Left renal cortex interstitium (tissue), 4 donors: ENCODE data around the gene LONRF2. TPM values are rescaled to one million over a fixed set of nuclear protein-coding genes. Genes with fewer than 3 reads are reported as not detected.

ENCODE experiments used
- DNase-seq, 4 donors: peaks; one replicate each; pipeline ENCODE4 v3.0.0-alpha.2; 2013; ENCODE audit warnings: low read depth in 4 of 4, low spot score in 2 of 4, missing footprints in 1 of 4
- polyA plus RNA-seq, 4 donors: library from polyadenylated mRNA; unstranded; fragments of 120-200 nt; gene quantifications; one replicate each; pipeline ENCODE4 v1.2.1, GENCODE V29; 2013; ENCODE audit not compliant: insufficient read length in 4 of 4

The LONRF2 gene
- polyA plus RNA-seq, 4 donors, result 2.3 to 4.9 (median 3.4) TPM

DNA sequence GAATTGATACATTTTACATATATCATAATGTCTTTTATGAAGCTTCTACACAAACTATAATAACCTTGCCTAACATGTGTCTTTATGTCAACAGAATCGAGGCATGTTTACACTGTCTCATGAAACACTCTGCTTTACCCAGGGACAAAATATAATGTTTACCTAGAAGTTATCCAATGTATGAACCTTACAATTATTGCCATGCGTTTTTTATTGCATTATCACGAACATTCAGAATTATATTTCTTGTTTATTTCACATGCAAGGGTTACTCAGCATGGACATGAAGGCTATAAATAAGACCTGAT lies 19.8 kb downstream of the LONRF2 start:
- DNase-seq, result no peak

DNA sequence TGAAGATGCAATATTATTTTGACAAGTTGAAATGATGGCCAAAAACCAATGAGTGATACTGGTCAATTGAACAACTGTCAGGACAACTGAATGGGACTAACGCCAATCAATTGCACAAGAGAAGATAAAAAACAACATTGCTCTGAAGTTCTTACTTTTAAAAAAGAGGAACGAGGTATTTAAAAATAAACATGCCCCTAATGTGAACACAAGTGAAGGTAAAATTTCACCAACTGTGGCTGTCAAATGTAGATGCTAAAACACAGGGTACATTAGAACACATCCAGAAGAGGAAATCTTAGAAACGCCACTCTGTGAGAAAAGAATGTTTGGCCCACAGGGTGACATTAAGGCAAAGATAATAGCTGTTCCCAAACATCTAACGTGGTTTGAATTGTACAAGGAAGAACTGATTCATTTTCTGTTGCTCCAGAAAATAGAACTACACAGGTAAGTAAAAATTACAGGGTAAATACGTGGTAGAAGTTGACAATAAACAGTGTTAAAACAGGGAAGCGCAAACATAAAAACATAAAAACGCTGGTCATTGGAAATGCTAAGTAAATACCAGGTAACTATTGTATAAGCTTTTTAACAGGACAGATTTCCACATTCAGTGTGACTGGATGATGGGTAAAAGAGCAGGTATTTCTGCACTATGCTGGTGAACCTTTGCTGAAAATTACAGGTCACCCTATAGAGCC lies 20.3 kb downstream of the LONRF2 start:
- no peak for DNase-seq

DNA sequence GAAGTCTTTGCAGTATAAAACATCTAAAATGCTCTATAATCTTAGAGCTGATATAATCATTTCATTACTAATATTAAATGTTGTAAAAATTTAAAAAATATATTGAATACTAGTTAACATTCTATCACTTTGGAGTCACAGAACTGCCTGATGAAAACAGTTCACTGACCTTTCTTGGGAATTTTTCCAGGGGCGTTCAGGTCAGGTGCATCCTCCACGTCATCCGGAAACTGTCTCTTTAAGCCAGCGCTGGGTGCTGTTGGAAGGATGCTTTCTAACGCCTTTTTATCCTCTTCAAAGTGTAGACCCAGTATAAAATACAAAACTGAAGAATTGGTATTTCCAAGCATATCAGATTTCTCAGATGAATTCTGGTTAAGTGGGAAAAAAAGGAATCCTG lies 22.8 kb downstream of the LONRF2 start:
- no peak for DNase-seq

DNA sequence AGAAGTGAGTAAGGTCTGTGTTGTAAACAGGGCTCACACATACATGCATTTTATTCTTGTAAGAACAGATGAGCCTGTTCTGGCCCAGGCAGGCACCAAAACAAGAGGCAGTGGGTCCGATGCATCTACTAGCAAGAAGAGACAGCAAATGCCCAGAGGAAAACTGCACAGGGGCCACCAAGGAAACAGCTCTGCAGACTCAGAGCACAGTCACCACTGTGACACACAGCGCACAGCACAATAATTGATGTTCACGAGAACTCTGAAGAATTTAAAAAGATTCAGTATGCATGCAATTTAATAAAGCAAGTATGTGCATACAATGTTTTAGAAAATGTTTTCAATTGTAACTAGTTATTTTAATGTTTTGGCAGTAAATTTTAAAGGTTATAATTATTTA lies 24.8 kb downstream of the LONRF2 start:
- DNase-seq, result no peak

DNA sequence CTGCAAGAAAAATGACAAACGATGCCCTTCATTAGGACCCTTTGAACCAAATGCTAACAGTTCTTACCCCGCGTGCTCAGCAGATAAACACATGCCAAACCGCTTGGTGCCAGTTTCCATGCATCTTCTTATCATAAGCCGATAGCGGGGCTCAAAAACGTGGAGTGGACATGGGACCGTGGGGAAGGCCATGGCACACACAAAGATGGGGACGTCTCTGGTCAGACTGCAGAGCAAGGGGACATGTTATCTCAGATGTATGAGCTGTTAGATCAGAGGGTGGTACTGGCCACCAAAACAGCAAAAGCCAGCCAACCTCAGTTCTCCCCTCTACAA lies 28.2 kb downstream of the LONRF2 start:
- no peak for DNase-seq

DNA sequence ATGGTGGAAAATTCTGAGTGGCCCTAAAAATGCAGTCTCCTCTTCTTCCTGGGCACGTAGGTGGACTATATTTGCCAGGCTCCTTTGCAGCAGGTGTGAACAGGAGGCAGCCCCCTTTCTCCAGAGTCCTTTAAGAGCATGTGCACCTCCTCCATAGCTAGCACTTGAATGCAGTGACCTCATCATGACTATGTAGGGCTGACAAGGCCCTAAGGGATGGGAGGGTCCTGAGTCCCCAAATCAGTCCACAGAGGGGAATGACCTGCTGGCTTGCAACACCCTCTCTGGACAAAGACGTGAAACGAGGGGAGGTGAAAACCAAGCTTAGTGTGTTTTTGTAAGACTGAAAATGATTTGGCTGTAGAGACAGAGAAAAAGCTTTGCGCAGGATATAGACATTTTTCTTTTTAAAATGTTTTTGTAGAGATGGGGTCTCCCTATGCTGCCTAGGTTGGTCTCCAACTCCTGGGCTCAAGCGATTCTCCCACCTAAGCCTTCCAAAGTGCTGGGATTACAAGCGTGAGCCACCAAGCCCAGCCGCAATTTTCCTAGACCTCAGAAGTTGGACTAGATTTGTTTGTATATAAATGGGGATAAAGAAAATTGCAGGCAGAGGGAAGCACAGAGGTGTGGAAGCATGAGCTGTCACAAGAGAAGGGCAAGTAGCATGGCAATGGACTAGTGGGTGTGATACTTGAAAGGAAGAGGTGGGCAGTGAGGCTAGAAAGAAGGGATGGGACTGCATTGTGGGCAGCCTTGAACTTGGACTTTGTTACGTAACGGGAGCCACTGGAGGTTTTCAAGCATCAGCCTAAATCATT lies 28.8 kb downstream of the LONRF2 start:
- no peak for DNase-seq

DNA sequence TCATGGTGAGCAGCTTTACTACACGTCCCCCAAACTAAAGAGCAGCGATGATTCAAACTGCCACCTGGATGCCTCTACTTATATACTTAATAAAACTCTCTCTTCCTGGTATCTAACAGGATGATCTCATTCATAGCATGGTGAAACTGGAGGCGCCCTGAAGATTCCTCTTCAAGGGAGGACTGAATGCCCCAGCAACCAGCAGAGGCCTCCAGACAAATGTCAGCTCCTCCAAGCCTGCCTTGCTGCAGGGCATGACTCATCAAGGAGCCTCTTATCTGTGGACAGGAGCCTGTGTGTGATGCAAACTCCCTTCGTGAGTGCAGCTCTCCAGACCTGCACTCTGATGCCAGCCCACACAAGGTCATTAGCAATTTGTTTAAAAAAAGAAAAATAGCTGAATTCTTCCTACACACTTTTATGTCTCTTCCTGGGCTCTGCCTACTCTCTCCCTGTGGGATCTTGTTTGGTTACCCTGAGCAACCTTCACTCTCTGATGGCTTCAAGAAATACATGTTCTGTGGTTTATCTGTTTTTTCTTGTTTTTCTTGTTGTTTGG lies 30.2 kb downstream of the LONRF2 start:
- DNase-seq, result no peak

DNA sequence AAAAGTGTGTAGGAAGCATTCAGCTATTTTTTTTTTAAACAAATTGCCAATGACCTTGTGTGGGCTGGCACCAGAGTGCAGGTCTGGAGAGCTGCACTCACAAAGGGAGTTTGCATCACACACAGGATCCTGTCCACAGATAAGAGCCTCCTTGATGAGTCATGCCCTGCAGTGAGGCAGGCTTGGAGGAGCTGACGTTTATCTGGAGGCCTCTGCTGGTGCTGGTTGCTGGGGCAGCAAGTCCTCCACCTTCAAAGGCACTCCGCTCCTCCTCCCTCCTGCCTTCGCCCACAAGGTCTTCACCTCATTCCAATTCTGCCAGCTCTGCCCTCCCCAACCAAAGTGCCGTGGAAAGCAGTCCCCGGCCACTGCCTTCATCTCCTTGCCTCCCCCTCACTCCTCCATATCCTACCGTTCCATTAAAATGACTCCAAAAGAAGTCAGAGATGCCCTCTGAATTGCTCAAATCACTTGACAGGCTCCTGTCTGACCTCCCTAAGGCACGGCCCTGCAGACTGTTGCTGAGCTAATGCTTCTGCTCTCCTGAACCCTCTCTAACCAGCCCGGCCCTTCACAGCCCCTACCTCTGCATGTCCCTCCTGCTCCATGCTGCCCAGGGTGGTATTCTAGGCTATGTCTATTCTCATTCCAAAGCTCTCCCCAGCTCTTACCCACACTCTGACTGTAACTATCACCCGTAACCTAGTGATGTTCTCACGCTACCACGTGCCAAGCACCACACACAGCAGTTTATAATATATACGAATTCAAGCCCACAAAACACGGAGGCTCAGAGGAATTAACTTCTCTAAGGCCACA lies 30.9 kb downstream of the LONRF2 start:
- DNase-seq, result no peak

DNA sequence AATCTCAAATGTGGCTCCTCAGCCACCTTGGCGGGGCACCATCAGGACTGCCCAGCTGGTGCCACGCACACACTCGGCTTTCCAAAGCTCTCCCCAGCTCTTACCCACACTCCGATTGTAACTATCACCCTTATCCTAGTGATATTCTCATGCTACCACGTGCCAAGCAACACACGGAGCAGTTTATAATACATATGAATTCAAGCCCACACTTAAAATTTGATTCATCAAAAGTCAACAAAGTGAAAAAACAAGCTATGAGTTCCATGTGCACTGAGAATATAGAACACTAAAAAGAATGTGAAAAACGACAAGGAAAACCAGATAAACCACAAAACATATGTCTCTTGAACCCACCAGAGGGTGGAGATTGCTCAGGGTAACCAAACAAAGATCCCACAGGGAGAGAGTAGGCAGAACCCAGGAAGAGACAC lies 31.6 kb downstream of the LONRF2 start:
- DNase-seq, result no peak

DNA sequence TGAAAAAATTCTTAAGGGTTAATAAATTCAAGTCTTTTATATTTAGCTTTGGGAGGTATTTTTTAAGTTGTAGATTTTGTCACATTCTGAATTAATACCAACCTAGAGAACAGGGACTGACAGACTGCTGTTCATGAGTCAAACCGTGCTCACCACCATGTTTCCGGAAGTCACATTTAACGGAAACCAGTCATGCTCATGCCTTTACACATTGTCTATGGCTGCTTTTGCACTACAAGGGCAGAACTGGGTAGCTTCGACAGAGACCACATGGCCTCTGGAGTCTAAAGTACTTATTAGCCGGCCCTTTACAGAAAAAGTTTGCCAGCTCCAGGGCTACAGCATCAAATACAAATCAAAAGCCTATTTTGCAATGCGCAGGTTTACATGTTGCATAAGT lies 33.3 kb downstream of the LONRF2 start:
- no peak for DNase-seq

DNA sequence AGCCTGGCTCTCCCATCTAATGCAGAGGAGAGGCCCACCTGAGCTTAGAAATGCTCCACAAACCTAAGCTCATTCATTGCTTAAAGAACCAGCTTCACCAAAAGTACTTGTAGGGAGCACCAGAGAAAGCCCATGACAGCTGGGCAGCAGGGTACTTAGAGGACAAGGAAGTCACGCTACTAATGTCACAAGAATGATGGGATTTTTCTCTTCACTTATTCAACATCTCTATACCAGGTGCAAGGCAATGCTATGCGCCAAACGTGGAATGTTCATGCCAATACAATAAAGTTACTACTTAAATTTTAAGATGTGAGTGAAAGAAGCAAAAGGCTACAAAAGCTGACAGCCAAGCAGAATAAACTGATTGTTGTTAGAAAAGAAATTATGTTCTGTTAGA lies 36.0 kb downstream of the LONRF2 start:
- no peak for DNase-seq

DNA sequence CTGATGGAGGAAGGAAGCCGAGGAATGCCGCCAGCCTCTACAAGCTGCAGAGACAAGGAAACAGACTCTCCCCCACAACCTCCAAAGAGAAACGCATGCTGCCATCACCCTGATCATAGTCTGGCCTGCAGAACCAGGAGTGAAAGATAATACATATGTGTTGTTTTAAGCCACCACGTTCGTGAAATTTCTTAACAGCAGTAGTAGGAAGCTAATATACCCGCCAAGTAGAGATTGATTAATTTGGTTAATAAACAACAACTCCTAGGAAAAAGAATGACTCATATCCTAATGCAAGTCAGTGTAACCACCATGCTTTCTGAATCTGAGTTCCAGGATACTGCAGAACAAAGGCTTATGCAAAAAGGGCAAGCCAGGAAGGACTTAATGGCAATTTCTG lies 36.6 kb downstream of the LONRF2 start:
- DNase-seq, result no peak

DNA sequence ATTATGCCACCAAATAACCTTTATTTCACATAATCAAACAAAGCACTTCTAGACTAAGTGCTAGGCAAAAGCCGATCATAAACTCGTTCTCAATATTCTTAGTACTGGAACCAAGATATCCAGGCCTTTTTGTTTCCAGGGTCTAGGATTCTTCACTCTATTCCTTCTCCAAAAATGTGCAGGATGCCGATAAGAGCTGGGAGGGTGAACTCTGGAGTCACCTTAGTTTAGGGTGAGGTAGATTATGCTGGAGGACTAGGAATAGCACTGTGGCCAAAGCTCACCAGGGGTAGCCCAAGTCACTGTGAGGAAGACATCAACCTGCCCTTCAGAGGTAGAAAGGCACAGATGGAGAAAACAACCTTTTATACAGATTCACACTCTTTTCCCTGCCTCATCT lies 37.3 kb downstream of the LONRF2 start:
- no peak for DNase-seq

DNA sequence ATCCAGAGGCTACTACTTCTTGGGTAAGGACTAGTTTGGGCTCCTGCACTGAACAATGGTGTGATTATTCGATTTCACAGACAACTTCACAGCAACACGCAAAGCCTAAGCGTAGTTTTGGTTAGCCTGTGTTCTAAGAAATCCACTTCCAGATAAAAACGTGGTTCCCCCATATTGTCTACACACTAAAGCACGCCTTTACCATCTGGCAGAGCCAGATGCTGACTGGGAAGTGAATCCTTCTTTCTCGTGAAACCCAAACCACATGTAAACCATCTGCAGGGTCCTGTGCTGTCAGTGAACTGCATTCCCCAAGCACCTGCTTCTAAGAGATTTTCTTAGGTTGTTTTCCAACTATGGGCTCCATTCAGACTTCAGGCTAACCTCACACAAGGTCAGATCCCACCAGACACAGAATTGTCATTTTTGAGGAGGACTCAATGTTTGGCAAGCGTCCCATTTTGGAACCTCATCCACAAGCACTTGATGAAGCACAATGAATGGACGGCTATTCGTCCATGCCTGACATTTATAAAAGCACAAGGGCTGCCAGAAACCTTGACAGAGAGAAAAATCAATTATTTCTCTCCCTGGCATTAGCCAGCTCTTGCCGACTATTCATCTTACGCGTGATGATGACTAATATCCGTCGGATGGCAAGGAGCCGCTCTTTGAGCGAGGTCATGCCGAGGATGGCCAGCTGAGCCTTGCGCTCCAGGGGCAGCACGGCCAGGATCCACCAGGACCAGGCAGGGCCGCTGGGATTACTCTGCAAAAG lies 38.4 kb downstream of the LONRF2 start:
- no peak for DNase-seq

DNA sequence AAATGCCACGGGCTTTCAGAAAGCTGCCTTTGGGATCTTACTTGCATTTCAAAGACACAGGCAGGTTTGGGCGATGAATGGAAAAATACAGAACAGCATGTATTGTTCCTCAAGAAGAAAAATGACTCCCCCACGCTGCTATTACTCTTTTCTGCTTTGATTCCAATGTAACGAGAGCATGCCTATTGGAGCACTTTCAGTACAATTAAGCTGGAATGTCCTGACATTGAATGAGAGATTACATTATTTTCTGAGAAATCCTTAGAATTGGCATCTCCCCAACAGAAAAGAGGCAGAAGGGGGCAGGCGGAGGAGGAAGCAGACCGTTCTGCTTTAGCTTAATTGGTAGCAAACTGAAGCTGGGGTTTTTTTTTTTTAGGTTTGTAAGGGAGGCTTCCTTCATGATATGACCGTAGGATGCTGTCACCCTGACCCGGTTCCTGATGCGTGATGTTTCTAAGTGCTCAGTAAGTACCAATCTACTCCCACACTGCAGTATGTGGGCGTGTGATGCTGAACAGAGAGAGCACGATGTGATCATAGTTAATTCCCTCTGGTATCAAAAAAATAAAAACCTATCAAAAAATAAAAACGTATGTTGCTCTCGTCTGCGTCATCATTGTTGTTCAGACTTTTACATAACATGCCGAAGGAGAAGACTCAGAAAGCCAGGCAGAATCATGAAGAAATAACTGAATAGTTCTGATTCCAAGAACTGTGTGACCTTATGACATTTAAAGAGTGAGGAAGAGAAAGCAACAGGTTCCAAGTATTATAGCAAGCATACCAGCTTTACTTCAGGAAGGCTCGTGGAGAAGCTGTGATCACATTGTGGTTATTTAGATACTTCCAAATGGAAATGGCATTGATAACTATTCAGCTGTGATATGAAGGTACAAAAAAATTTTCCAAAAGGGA lies 40.5 kb downstream of the LONRF2 start:
- no peak for DNase-seq

DNA sequence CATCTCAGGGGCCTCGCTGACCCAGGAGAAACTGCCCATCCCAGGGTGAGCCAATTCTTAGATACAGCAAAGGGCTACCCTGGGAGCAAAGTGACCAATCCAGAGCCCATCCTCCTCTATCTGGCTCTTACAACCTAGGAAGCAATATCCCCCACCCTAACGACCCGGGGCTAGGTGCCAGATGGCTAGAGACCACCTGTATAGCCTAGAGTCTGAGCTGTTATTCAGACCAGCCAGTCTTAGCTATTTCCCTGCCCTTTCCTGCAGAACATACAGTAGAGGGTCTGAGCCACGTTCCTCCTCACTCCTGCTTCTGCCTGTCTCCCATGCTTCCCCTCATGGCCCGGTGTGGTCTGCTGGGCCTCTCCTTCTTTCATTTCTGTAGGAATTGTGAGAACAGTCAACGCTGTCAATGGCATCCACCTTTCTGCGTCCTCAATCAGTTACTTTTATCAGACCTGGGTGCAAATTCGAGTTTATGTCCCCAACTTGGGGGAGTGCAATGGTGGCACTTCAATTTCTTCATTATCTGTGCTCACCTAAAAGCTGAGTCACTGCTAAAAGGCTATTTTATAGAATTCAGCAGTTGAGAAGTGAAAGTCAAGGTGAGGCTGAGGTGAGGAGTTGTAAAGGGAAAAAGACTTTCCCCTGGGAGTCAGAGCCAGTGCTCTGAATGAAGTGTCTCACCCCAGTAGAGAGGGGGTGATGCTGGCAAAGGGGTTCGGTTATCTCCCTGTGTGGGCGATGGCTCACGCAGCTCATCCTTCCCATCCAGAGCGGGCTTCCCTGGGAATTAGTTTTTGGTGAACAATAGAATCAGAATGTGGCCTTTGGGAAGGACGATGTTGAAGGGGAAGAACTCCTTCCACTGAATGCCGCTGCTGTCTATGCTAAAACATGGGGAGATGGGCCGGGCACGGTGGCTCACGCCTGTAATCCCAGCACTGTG lies 42.4 kb downstream of the LONRF2 start:
- DNase-seq, result no peak

DNA sequence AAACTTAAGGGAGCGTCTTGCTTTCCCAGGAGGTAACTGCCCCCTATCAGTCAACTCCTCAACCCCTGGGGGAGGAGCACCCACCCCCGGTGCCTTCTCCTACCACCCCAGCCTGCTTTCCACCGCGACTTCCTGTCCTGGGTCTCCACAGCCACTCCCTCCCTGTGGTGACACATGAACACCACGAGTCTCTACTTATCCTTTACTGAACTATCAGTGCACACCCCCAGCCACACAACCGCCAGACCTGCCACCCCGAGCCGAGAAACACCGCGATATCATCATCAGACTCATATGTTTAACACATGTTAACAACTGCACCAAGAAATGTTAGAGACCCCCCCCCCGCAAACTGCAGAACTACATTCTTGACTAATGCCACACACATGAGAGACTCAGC lies 43.3 kb downstream of the LONRF2 start:
- no peak for DNase-seq

DNA sequence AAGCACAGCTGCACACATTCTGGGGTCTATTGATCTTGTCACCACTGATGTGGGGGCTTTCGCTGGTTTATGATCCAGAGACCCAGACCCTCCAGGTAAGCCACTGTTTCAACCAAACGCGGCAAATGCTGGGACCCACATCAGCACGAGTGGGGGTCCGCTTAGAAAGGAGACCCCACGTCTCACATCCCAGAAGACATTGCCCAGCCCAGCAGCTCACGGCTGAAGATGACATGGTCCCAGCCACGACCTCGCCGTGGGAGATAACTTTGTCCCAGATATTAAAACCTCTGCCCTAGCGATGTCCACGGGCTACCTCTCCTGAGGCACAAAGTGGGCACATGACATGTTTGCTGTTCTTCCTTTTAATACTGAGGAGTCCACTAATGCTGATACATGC lies 43.8 kb downstream of the LONRF2 start:
- no peak for DNase-seq
